HG02763 (cell line): Measurements from ENCODE around the gene ASB16.

Experiments
- ATAC-seq: cut with Tn5 transposase; IDR thresholded peaks from one replicate; pipeline ENCODE4 v1.9.1; 2021; ENCODE audit warnings: mild to moderate bottlenecking, moderate library complexity; ENCODE audit not compliant: unreplicated experiment

Gene ASB16

GRCh38 chr17:44222112-44222869, 51.8 kb downstream of the ASB16 start:
- no peak for ATAC-seq

- ATAC-seq = no peak
Measured at GRCh38 chr17:44223541-44224071, 53.1 kb downstream of the ASB16 start.
